Fibroblast of villous mesenchyme (primary cell): ENCODE results near the gene SERPINA1. TPM values are rescaled to one million over a fixed set of nuclear protein-coding genes. Genes with fewer than 3 reads are reported as not detected.
A peak's percentile ranks its signal among the peaks of the same experiment; 100 is the strongest.

Experiments used
- DNase-seq: peaks from one replicate; pipeline ENCODE4 v3.0.0-alpha.2; 2010; ENCODE audit warnings: low read depth
- H3K4me3 ChIP-seq: 2 replicates; pipeline ENCODE4 v1.5.1; 2011; ENCODE audit warnings: low read depth, mild to moderate bottlenecking, low read length
- CTCF ChIP-seq: IDR thresholded peaks from 2 replicates; pipeline ENCODE4 v1.5.1; 2012; ENCODE audit warnings: low read depth, mild to moderate bottlenecking, low read length; ENCODE audit not compliant: insufficient read depth
- total RNA-seq: library from RNA; depleted of rRNA; stranded (reverse); fragments of >200 nt; gene quantifications from 2 replicates; pipeline ENCODE4 v1.2.3, GENCODE V29; 2012

Gene SERPINA1
- total RNA-seq, 1 donor: not detected

- H3K4me3 ChIP-seq: no peak overlapping the region
- no peak for DNase-seq
- TF ChIP-seq CTCF: no peak
Measured at GRCh38 chr14:94398182-94398479, 9.7 kb upstream of the SERPINA1 start.

GRCh38 chr14:94397289-94398181 lies 9.1 kb upstream of the SERPINA1 start:
- H3K4me3 ChIP-seq: no peak overlapping the region
- TF ChIP-seq CTCF: no peak
- no peak for DNase-seq

GRCh38 chr14:94396628-94397225 lies 8.3 kb upstream of the SERPINA1 start:
- DNase-seq: no peak
- no peak overlapping the region for H3K4me3 ChIP-seq
- no peak for TF ChIP-seq CTCF

GRCh38 chr14:94395888-94396574 lies 7.6 kb upstream of the SERPINA1 start:
- DNase-seq: no peak
- TF ChIP-seq CTCF: no peak
- no peak overlapping the region for H3K4me3 ChIP-seq

- H3K4me3 ChIP-seq: no peak overlapping the region
- no peak for TF ChIP-seq CTCF
- no peak for DNase-seq
Measured at GRCh38 chr14:94395282-94395887, 7.0 kb upstream of the SERPINA1 start.

GRCh38 chr14:94394581-94395207 lies 6.3 kb upstream of the SERPINA1 start:
- TF ChIP-seq CTCF: no peak

More at GRCh38 chr14:94394581-94395207, 6.3 kb upstream of the SERPINA1 start:
- H3K4me3 ChIP-seq: no peak overlapping the region
- peak; percentile 54 for DNase-seq
